Activated CD8-positive, alpha-beta memory T cell treated with anti-CD3 and anti-CD28 coated beads, Interleukin-2, amount 10 ng/mL, durations not matched to agents 7 days and 5 days (primary cell): ENCODE measurements around the gene TRAP1. TPM values are rescaled to one million over a fixed set of nuclear protein-coding genes. Genes with fewer than 3 reads are reported as not detected.

Experiments used
- ATAC-seq: fragments of 150-1000 bp; cut with Tn5 transposase; one replicate; pipeline ENCODE4 v1.10.0; 2021; ENCODE audit warnings: moderate library complexity
- CTCF ChIA-PET: fragments of 350-600 bp; sonication (Branson Sonifier 250); formaldehyde crosslinking; loops from one replicate; lab custom pipeline; 2021; ENCODE audit warnings: antibody characterized with exemption; lab: Charles Lee
- DNase-seq: peaks from one replicate; pipeline ENCODE4 v3.0.0-alpha.2; 2020
- H3K27ac Mint-ChIP-seq: one replicate; pipeline ENCODE4 v1.8.0; 2021; ENCODE audit warnings: mild to moderate bottlenecking, mixed read lengths
- H3K27me3 Mint-ChIP-seq: one replicate; pipeline ENCODE4 v1.8.0; 2021; ENCODE audit warnings: mixed read lengths
- H3K36me3 Mint-ChIP-seq: one replicate; pipeline ENCODE4 v1.8.0; 2021; ENCODE audit warnings: mild to moderate bottlenecking, mixed read lengths
- H3K4me1 Mint-ChIP-seq: one replicate; pipeline ENCODE4 v1.8.0; 2021; ENCODE audit warnings: mixed read lengths
- H3K4me3 Mint-ChIP-seq: one replicate; pipeline ENCODE4 v1.8.0; 2021; ENCODE audit warnings: mild to moderate bottlenecking, moderate library complexity, mixed read lengths
- H3K9me3 Mint-ChIP-seq: one replicate; pipeline ENCODE4 v1.8.0; 2022; ENCODE audit warnings: low read depth, mixed read lengths
- total RNA-seq, 2 experiments: library from RNA; stranded (reverse); gene quantifications; one replicate each; pipeline ENCODE4 v1.2.3, GENCODE V29; 2021

Gene TRAP1
- total RNA-seq, 2 experiments from 2014 or later: 147 to 193 TPM

- no peak for DNase-seq
- no peak for ATAC-seq
- no peak overlapping the region for H3K27ac Mint-ChIP-seq
- no peaks in the 10 kb centered on the region for H3K4me1 Mint-ChIP-seq
- CTCF ChIA-PET: no interaction called here
- peaks cover 44% of the 10 kb centered on the region for H3K36me3 Mint-ChIP-seq
- H3K27me3 Mint-ChIP-seq: no peaks in the 10 kb centered on the region
- H3K4me3 Mint-ChIP-seq: no peak overlapping the region
- no peaks in the 10 kb centered on the region for H3K9me3 Mint-ChIP-seq
Observed at GRCh38 chr16:3731126-3731935, 14.0 kb upstream of the TRAP1 start.

- no peaks in the 10 kb centered on the region for H3K4me1 Mint-ChIP-seq
- no peaks in the 10 kb centered on the region for H3K27me3 Mint-ChIP-seq
- peak overlapping the region; percentile 12 for H3K27ac Mint-ChIP-seq
- peaks cover 36% of the 10 kb centered on the region for H3K36me3 Mint-ChIP-seq
- DNase-seq (no peak), ATAC-seq (no peak)
- H3K9me3 Mint-ChIP-seq: no peaks in the 10 kb centered on the region
- H3K4me3 Mint-ChIP-seq: no peak overlapping the region
- CTCF ChIA-PET: no interaction called here
Observed at GRCh38 chr16:3730161-3731125, 13.1 kb upstream of the TRAP1 start.

- DNase-seq (no peak), ATAC-seq (no peak)
- Mint-ChIP-seq H3K9me3 (no peaks in the 10 kb centered on the region), H3K27me3 (no peaks in the 10 kb centered on the region), H3K36me3 (peaks cover 32% of the 10 kb centered on the region), H3K27ac (no peak overlapping the region), H3K4me3 (no peak overlapping the region), H3K4me1 (no peaks in the 10 kb centered on the region)
- CTCF ChIA-PET: no interaction called here
Observed at GRCh38 chr16:3729161-3730112, 12.1 kb upstream of the TRAP1 start.

GRCh38 chr16:3728424-3729160 lies 11.3 kb upstream of the TRAP1 start:
- Mint-ChIP-seq H3K27ac (no peak overlapping the region), H3K36me3 (peaks cover 26% of the 10 kb centered on the region), H3K27me3 (no peaks in the 10 kb centered on the region), H3K4me1 (no peaks in the 10 kb centered on the region), H3K4me3 (no peak overlapping the region), H3K9me3 (no peaks in the 10 kb centered on the region)
- ATAC-seq (no peak), DNase-seq (no peak)
- CTCF ChIA-PET: no interaction called here

- H3K27ac Mint-ChIP-seq: no peak overlapping the region
Observed at GRCh38 chr16:3727806-3728381, 10.6 kb upstream of the TRAP1 start.

GRCh38 chr16:3726021-3726687 lies 8.8 kb upstream of the TRAP1 start:
- CTCF ChIA-PET: no interaction called here
- Mint-ChIP-seq H3K9me3 (no peaks in the 10 kb centered on the region), H3K27me3 (peaks cover 2% of the 10 kb centered on the region), H3K4me1 (no peaks in the 10 kb centered on the region), H3K27ac (no peak overlapping the region), H3K36me3 (peaks cover 21% of the 10 kb centered on the region), H3K4me3 (no peak overlapping the region)
- ATAC-seq (no peak), DNase-seq (no peak)

More at GRCh38 chr16:3727806-3728381, 10.6 kb upstream of the TRAP1 start:
- Mint-ChIP-seq H3K27me3 (peaks cover under 1% of the 10 kb centered on the region), H3K36me3 (peaks cover 26% of the 10 kb centered on the region), H3K9me3 (no peaks in the 10 kb centered on the region), H3K4me3 (no peak overlapping the region), H3K4me1 (no peaks in the 10 kb centered on the region)
- ATAC-seq (no peak), DNase-seq (no peak)
- CTCF ChIA-PET: no interaction called here

GRCh38 chr16:3725276-3725675 lies 8.0 kb upstream of the TRAP1 start:
- CTCF ChIA-PET: no interaction called here
- H3K27me3 Mint-ChIP-seq: peaks cover 2% of the 10 kb centered on the region
- DNase-seq: no peak
- H3K4me3 Mint-ChIP-seq: no peak overlapping the region
- ATAC-seq: no peak
- H3K9me3 Mint-ChIP-seq: no peaks in the 10 kb centered on the region
- H3K4me1 Mint-ChIP-seq: no peaks in the 10 kb centered on the region
- no peak overlapping the region for H3K27ac Mint-ChIP-seq
- H3K36me3 Mint-ChIP-seq: peaks cover 16% of the 10 kb centered on the region

GRCh38 chr16:3722508-3722907 lies 5.2 kb upstream of the TRAP1 start:
- ATAC-seq: no peak
- no peak for DNase-seq
- Mint-ChIP-seq H3K4me1 (peaks cover 10% of the 10 kb centered on the region), H3K9me3 (no peaks in the 10 kb centered on the region), H3K27me3 (peaks cover 2% of the 10 kb centered on the region), H3K4me3 (no peak overlapping the region), H3K27ac (no peak overlapping the region), H3K36me3 (peaks cover 2% of the 10 kb centered on the region)
- CTCF ChIA-PET: no interaction called here

GRCh38 chr16:3720418-3720817 lies 3.1 kb upstream of the TRAP1 start:
- peaks cover 2% of the 10 kb centered on the region for H3K27me3 Mint-ChIP-seq
- ATAC-seq: no peak
- no peak overlapping the region for H3K4me3 Mint-ChIP-seq

GRCh38 chr16:3718628-3719027 lies 1.3 kb upstream of the TRAP1 start:
- DNase-seq (no peak), ATAC-seq (no peak)
- Mint-ChIP-seq H3K9me3 (no peaks in the 10 kb centered on the region), H3K4me1 (peaks cover 32% of the 10 kb centered on the region), H3K27ac (peak overlapping the region; percentile 19), H3K27me3 (peaks cover 2% of the 10 kb centered on the region), H3K36me3 (peaks cover 10% of the 10 kb centered on the region), H3K4me3 (peak overlapping the region; percentile 91)
- CTCF ChIA-PET: interaction anchor here (2.0 kb wide), 1 partner anchor 535 kb away, joined by 8 read pairs; no protein-coding TSS in a partner anchor

More at GRCh38 chr16:3720418-3720817, 3.1 kb upstream of the TRAP1 start:
- Mint-ChIP-seq H3K9me3 (no peaks in the 10 kb centered on the region), H3K27ac (no peak overlapping the region), H3K4me1 (peaks cover 20% of the 10 kb centered on the region), H3K36me3 (peaks cover under 1% of the 10 kb centered on the region)
- no peak for DNase-seq
- CTCF ChIA-PET: no interaction called here

GRCh38 chr16:3718019-3718391 lies 681 bp upstream of the TRAP1 start:
- Mint-ChIP-seq H3K4me1 (peaks cover 33% of the 10 kb centered on the region), H3K27ac (peak overlapping the region; percentile 90), H3K27me3 (peaks cover 2% of the 10 kb centered on the region), H3K4me3 (peak overlapping the region; percentile 91), H3K36me3 (peaks cover 11% of the 10 kb centered on the region), H3K9me3 (no peaks in the 10 kb centered on the region)
- DNase-seq (no peak), ATAC-seq (no peak)
- CTCF ChIA-PET: interaction anchor here (1.5 to 2.0 kb wide), 2 partner anchors 17 to 536 kb away, joined by 5 to 8 read pairs; no protein-coding TSS in a partner anchor
